NCI-H2227 (cell line): Measurements from ENCODE around the gene EEF1AKMT2.

Experiments
- DNase-seq: peaks from one replicate; lab custom pipeline; 2025; ENCODE audit not compliant: unreplicated experiment; lab: John Stamatoyannopoulos, UW

The EEF1AKMT2 gene

GRCh38 chr10:124739119-124739921 lies 52.4 kb downstream of the EEF1AKMT2 start:
- DNase-seq = no peak

GRCh38 chr10:124738441-124738840 lies 53.2 kb downstream of the EEF1AKMT2 start:
- DNase-seq = no peak

- no peak for DNase-seq
Observed at GRCh38 chr10:124737708-124738107, 54.0 kb downstream of the EEF1AKMT2 start.

- no peak for DNase-seq
Observed at GRCh38 chr10:124737221-124737620, 54.5 kb downstream of the EEF1AKMT2 start.

GRCh38 chr10:124736491-124737136 lies 55.1 kb downstream of the EEF1AKMT2 start:
- no peak for DNase-seq

GRCh38 chr10:124735491-124736286 lies 56.0 kb downstream of the EEF1AKMT2 start:
- no peak for DNase-seq

- DNase-seq = no peak
Observed at GRCh38 chr10:124734311-124735166, 57.1 kb downstream of the EEF1AKMT2 start.

GRCh38 chr10:124733571-124734245 lies 58.0 kb downstream of the EEF1AKMT2 start:
- no peak for DNase-seq

GRCh38 chr10:124732931-124733570 lies 58.6 kb downstream of the EEF1AKMT2 start:
- DNase-seq = no peak

GRCh38 chr10:124731551-124731950 lies 60.1 kb downstream of the EEF1AKMT2 start:
- DNase-seq = no peak

GRCh38 chr10:124730790-124731189 lies 60.9 kb downstream of the EEF1AKMT2 start:
- DNase-seq = no peak

GRCh38 chr10:124728830-124729661 lies 62.6 kb downstream of the EEF1AKMT2 start:
- DNase-seq = no peak

- no peak for DNase-seq
Observed at GRCh38 chr10:124728071-124728829, 63.4 kb downstream of the EEF1AKMT2 start.

- DNase-seq = no peak
Observed at GRCh38 chr10:124727361-124727960, 64.2 kb downstream of the EEF1AKMT2 start.

GRCh38 chr10:124725791-124726190 lies 65.9 kb downstream of the EEF1AKMT2 start:
- DNase-seq = no peak

GRCh38 chr10:124725171-124725631 lies 66.5 kb downstream of the EEF1AKMT2 start:
- no peak for DNase-seq

GRCh38 chr10:124724279-124725027 lies 67.2 kb downstream of the EEF1AKMT2 start:
- no peak for DNase-seq
